RWPE2 (cell line): ENCODE data around the gene ANKDD1A.

ENCODE experiments used
- ATAC-seq: fragments of 200-7000 bp; cut with Tn5 transposase; 3 replicates; pipeline ENCODE4 v1.9.1; 2021; ENCODE audit warnings: low read depth
- DNase-seq: peaks from one replicate; pipeline ENCODE4 v3.0.0-alpha.2; 2020; ENCODE audit warnings: low spot score
- H3K27ac ChIP-seq: fragments of 450-650 bp; 2 replicates; pipeline ENCODE4 v1.5.1; 2017; ENCODE audit warnings: mild to moderate bottlenecking; ENCODE audit not compliant: poor library complexity, severe bottlenecking
- H3K27me3 ChIP-seq: fragments of 250-450 bp; sonication (Bioruptor Pico); 2 replicates; pipeline ENCODE4 v1.5.1; 2021; ENCODE audit warnings: mild to moderate bottlenecking, moderate library complexity; ENCODE audit not compliant: insufficient read depth, poor library complexity, severe bottlenecking
- H3K36me3 ChIP-seq: fragments of 250-450 bp; sonication (Bioruptor Pico); 2 replicates; pipeline ENCODE4 v1.5.1; 2020; ENCODE audit warnings: low read depth, mild to moderate bottlenecking, moderate library complexity
- H3K4me1 ChIP-seq: fragments of 250-450 bp; sonication (Bioruptor Pico); 2 replicates; pipeline ENCODE4 v1.5.1; 2021; ENCODE audit warnings: mild to moderate bottlenecking, moderate library complexity; ENCODE audit not compliant: insufficient read depth, poor library complexity, severe bottlenecking
- H3K4me3 ChIP-seq: fragments of 250-450 bp; sonication (Bioruptor Pico); 2 replicates; pipeline ENCODE4 v1.5.1; 2021; ENCODE audit warnings: mild to moderate bottlenecking, moderate library complexity; ENCODE audit not compliant: severe bottlenecking
- H3K9me3 ChIP-seq: fragments of 250-450 bp; sonication (Bioruptor Pico); 2 replicates; pipeline ENCODE4 v1.5.1; 2021; ENCODE audit warnings: mild to moderate bottlenecking, moderate library complexity; ENCODE audit not compliant: severe bottlenecking
- TF ChIP-seq, protein P1 (sequence below): fragments of 450-650 bp; IDR thresholded peaks from one replicate; pipeline ENCODE4 v1.5.1; 2017; ENCODE audit warnings: mild to moderate bottlenecking, moderate library complexity; ENCODE audit not compliant: poor library complexity, severe bottlenecking

ANKDD1A gene

DNA sequence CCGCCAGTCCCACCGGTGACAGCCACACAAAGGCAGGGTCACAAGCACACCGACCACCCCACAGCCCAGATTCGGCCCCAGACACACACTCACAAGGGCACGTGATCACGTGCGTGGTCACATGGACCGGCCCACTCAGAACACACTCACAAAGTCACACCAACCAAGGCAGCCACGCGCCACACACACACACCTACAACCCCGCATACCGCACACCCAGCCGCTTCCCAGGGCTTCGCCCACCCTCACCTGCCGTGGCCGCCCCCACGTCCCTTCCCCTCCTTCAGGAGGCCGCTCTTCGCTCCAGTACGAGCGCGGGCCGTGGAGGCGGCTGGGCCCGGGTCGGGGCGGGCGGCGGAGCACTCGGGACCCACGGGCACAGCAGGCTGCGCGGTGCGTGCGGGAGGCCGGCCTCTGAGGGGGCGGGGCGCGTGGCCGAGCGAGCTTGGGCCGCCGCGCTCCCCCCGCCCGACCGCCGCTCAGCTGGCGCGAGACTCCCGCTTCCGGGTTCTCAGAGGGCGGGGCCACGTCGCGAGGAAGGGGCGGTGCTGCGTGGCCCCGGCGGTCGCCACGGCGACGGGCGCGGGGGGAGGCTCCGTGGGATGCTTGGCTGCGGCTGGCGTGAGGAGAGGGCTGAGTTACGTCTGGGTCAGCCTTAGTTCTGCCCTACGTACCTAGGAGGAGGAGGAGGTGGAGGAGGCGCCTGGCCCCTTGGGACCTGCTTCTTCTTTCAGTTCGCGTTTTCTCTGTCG is 77.9 kb downstream of the ANKDD1A start, which contains the start of gene SPG21:
TSS of gene SPG21 (minus strand) at position 499 of the 752 bp plus-strand sequence. CDS start 6,345 bp downstream, outside the sequence.
- TF ChIP-seq, protein P1, sequence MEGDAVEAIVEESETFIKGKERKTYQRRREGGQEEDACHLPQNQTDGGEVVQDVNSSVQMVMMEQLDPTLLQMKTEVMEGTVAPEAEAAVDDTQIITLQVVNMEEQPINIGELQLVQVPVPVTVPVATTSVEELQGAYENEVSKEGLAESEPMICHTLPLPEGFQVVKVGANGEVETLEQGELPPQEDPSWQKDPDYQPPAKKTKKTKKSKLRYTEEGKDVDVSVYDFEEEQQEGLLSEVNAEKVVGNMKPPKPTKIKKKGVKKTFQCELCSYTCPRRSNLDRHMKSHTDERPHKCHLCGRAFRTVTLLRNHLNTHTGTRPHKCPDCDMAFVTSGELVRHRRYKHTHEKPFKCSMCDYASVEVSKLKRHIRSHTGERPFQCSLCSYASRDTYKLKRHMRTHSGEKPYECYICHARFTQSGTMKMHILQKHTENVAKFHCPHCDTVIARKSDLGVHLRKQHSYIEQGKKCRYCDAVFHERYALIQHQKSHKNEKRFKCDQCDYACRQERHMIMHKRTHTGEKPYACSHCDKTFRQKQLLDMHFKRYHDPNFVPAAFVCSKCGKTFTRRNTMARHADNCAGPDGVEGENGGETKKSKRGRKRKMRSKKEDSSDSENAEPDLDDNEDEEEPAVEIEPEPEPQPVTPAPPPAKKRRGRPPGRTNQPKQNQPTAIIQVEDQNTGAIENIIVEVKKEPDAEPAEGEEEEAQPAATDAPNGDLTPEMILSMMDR, result no peak
- peak within 1 kb of the TSS; percentile 44 for H3K27ac ChIP-seq
- peak within 1 kb of the TSS; percentile 87 for H3K4me3 ChIP-seq
- peaks cover 9% of the 10 kb centered on the region for H3K4me1 ChIP-seq
- H3K27me3 ChIP-seq, result no peaks in the 10 kb centered on the region
- DNase-seq, result peak; percentile 95
- ATAC-seq, result peak; percentile 98
- peaks cover 10% of the 10 kb centered on the region; the same call in 1 of the 2 replicates for H3K36me3 ChIP-seq
- H3K9me3 ChIP-seq, result no peaks in the 10 kb centered on the region

GRCh38 chr15:64990168-64990470 is 78.4 kb downstream of the ANKDD1A start:
- no peaks in the 10 kb centered on the region for H3K27me3 ChIP-seq
- peaks cover 8% of the 10 kb centered on the region for H3K4me1 ChIP-seq
- DNase-seq, result no peak
- H3K27ac ChIP-seq, result peak overlapping the region; percentile 44
- peaks cover 10% of the 10 kb centered on the region; the same call in 1 of the 2 replicates for H3K36me3 ChIP-seq
- TF ChIP-seq, protein P1, result no peak
- peak overlapping the region; percentile 87 for H3K4me3 ChIP-seq
- no peaks in the 10 kb centered on the region for H3K9me3 ChIP-seq
- peak; percentile 29; the same call in 2 of the 3 replicates for ATAC-seq

GRCh38 chr15:64991536-64992135 is 79.9 kb downstream of the ANKDD1A start:
- H3K4me3 ChIP-seq, result no peak overlapping the region
- no peaks in the 10 kb centered on the region for H3K9me3 ChIP-seq
- no peak overlapping the region for H3K27ac ChIP-seq
- no peaks in the 10 kb centered on the region for H3K27me3 ChIP-seq
- H3K4me1 ChIP-seq, result no peaks in the 10 kb centered on the region
- ATAC-seq (no peak), DNase-seq (no peak)
- TF ChIP-seq, protein P1, result no peak
- peaks cover 4% of the 10 kb centered on the region; the same call in 1 of the 2 replicates for H3K36me3 ChIP-seq

DNA sequence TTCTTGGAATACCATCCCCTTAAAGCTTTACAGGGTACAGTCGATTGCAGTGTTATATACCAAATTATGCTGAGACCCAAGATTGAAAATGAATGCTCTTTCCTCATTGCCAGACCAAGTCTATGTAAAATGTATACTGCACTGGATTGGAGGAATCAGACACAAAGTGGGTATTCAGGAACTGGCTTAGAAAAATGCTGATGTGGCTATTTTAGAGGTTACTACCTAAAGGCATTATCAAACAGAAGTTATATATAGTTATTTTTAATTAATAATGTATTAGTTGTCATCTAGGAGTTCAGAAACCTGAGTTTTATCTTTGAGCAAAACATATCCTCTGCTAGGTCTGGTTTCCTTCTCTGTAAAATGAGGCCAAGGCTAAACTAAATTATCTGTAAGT is 81.6 kb downstream of the ANKDD1A start:
- TF ChIP-seq, protein P1, result no peak
- Histone ChIP-seq H3K4me3 (no peak overlapping the region), H3K9me3 (no peaks in the 10 kb centered on the region), H3K36me3 (no peaks in the 10 kb centered on the region), H3K27me3 (no peaks in the 10 kb centered on the region), H3K4me1 (no peaks in the 10 kb centered on the region), H3K27ac (no peak overlapping the region)
- ATAC-seq (no peak), DNase-seq (no peak)

- no peak overlapping the region for H3K27ac ChIP-seq
- H3K27me3 ChIP-seq, result no peaks in the 10 kb centered on the region
- no peak for DNase-seq
- no peaks in the 10 kb centered on the region for H3K4me1 ChIP-seq
- TF ChIP-seq, protein P1, result no peak
- no peaks in the 10 kb centered on the region for H3K9me3 ChIP-seq
- no peak overlapping the region for H3K4me3 ChIP-seq
- ATAC-seq, result no peak
- peaks cover 3% of the 10 kb centered on the region for H3K36me3 ChIP-seq
Measured at GRCh38 chr15:64997066-64997465, 85.4 kb downstream of the ANKDD1A start.
